ENCODE measurements around the gene TAC4.

GRCh38 chr17:49845321-49845720, 2.5 kb downstream of the TAC4 start:
- TF ChIP-seq, protein P1, sequence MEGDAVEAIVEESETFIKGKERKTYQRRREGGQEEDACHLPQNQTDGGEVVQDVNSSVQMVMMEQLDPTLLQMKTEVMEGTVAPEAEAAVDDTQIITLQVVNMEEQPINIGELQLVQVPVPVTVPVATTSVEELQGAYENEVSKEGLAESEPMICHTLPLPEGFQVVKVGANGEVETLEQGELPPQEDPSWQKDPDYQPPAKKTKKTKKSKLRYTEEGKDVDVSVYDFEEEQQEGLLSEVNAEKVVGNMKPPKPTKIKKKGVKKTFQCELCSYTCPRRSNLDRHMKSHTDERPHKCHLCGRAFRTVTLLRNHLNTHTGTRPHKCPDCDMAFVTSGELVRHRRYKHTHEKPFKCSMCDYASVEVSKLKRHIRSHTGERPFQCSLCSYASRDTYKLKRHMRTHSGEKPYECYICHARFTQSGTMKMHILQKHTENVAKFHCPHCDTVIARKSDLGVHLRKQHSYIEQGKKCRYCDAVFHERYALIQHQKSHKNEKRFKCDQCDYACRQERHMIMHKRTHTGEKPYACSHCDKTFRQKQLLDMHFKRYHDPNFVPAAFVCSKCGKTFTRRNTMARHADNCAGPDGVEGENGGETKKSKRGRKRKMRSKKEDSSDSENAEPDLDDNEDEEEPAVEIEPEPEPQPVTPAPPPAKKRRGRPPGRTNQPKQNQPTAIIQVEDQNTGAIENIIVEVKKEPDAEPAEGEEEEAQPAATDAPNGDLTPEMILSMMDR (IDR thresholded peaks at IDR 0.05; ENCODE audit: poor library complexity), result no peak
- no peak for TF ChIP-seq EZH2 (IDR thresholded peaks at IDR 0.05; ENCODE audit: borderline replicate concordance)

All from hepatocyte (in vitro differentiated cells).